KOPT-K1 (cell line): Measurements from ENCODE around the gene SHROOM1.

Experiments
- H3K27ac ChIP-seq: fragments of 200-600 bp; sonication (generic); 2 replicates; pipeline ENCODE4 v1.5.1; 2016; ENCODE audit warnings: antibody characterized with exemption, mild to moderate bottlenecking, low read depth, low read length; ENCODE audit not compliant: poor library complexity, severe bottlenecking
- H3K36me3 ChIP-seq: fragments of 200-600 bp; sonication (generic); 2 replicates; pipeline ENCODE4 v1.5.1; 2017; ENCODE audit warnings: antibody characterized with exemption, mild to moderate bottlenecking, low read length, moderate library complexity; ENCODE audit not compliant: insufficient read depth
- H3K9me3 ChIP-seq: fragments of 200-600 bp; sonication (generic); 2 replicates; pipeline ENCODE4 v1.5.1; 2017; ENCODE audit warnings: antibody characterized with exemption, low read length, mild to moderate bottlenecking; ENCODE audit not compliant: insufficient read depth, poor library complexity, severe bottlenecking

The SHROOM1 gene

GRCh38 chr5:132822650-132823480 is 7.6 kb downstream of the SHROOM1 start:
- Histone ChIP-seq H3K27ac (no peak overlapping the region), H3K36me3 (no peaks in the 10 kb centered on the region), H3K9me3 (no peaks in the 10 kb centered on the region)

GRCh38 chr5:132821791-132822190 is 8.7 kb downstream of the SHROOM1 start:
- no peaks in the 10 kb centered on the region for H3K36me3 ChIP-seq
- H3K27ac ChIP-seq = no peak overlapping the region
- no peaks in the 10 kb centered on the region for H3K9me3 ChIP-seq

- no peaks in the 10 kb centered on the region for H3K36me3 ChIP-seq
- no peaks in the 10 kb centered on the region for H3K9me3 ChIP-seq
- no peak overlapping the region for H3K27ac ChIP-seq
Measured at GRCh38 chr5:132821350-132821749, 9.1 kb downstream of the SHROOM1 start.

GRCh38 chr5:132820162-132820754 is 10.2 kb downstream of the SHROOM1 start:
- Histone ChIP-seq H3K27ac (no peak overlapping the region), H3K36me3 (no peaks in the 10 kb centered on the region), H3K9me3 (no peaks in the 10 kb centered on the region)

GRCh38 chr5:132819468-132819867 is 11.0 kb downstream of the SHROOM1 start:
- H3K9me3 ChIP-seq = no peaks in the 10 kb centered on the region
- no peak overlapping the region for H3K27ac ChIP-seq
- H3K36me3 ChIP-seq = no peaks in the 10 kb centered on the region

- Histone ChIP-seq H3K27ac (no peak overlapping the region), H3K36me3 (no peaks in the 10 kb centered on the region), H3K9me3 (no peaks in the 10 kb centered on the region)
Measured at GRCh38 chr5:132817011-132817410, 13.4 kb downstream of the SHROOM1 start.

- no peaks in the 10 kb centered on the region for H3K36me3 ChIP-seq
- no peak overlapping the region for H3K27ac ChIP-seq
- H3K9me3 ChIP-seq = no peaks in the 10 kb centered on the region
Measured at GRCh38 chr5:132816554-132816953, 13.9 kb downstream of the SHROOM1 start.

GRCh38 chr5:132816083-132816482 is 14.4 kb downstream of the SHROOM1 start:
- no peaks in the 10 kb centered on the region for H3K36me3 ChIP-seq

GRCh38 chr5:132815454-132815853 is 15.0 kb downstream of the SHROOM1 start:
- Histone ChIP-seq H3K36me3 (no peaks in the 10 kb centered on the region), H3K9me3 (no peaks in the 10 kb centered on the region), H3K27ac (no peak overlapping the region)

More at GRCh38 chr5:132816083-132816482, 14.4 kb downstream of the SHROOM1 start:
- H3K27ac ChIP-seq = no peak overlapping the region
- H3K9me3 ChIP-seq = no peaks in the 10 kb centered on the region

GRCh38 chr5:132814503-132815294 is 15.7 kb downstream of the SHROOM1 start:
- H3K9me3 ChIP-seq = no peaks in the 10 kb centered on the region
- H3K36me3 ChIP-seq = no peaks in the 10 kb centered on the region
- H3K27ac ChIP-seq = no peak overlapping the region

GRCh38 chr5:132813599-132814502 is 16.6 kb downstream of the SHROOM1 start:
- Histone ChIP-seq H3K36me3 (no peaks in the 10 kb centered on the region), H3K27ac (no peak overlapping the region), H3K9me3 (no peaks in the 10 kb centered on the region)

GRCh38 chr5:132812781-132813598 is 17.5 kb downstream of the SHROOM1 start, which contains the start of gene SOWAHA:
TSS of gene SOWAHA (plus strand) at chr5:132813302. CDS start at chr5:132813622, 320 bp downstream.
- Histone ChIP-seq H3K9me3 (no peaks in the 10 kb centered on the region), H3K27ac (no peak within 1 kb of the TSS), H3K36me3 (no peaks in the 10 kb centered on the region)

- H3K9me3 ChIP-seq = no peaks in the 10 kb centered on the region
- H3K36me3 ChIP-seq = no peaks in the 10 kb centered on the region
- H3K27ac ChIP-seq = no peak overlapping the region
Measured at GRCh38 chr5:132812123-132812765, 18.2 kb downstream of the SHROOM1 start.
